ENCODE results near the gene PMEPA1.

The PMEPA1 gene

DNA sequence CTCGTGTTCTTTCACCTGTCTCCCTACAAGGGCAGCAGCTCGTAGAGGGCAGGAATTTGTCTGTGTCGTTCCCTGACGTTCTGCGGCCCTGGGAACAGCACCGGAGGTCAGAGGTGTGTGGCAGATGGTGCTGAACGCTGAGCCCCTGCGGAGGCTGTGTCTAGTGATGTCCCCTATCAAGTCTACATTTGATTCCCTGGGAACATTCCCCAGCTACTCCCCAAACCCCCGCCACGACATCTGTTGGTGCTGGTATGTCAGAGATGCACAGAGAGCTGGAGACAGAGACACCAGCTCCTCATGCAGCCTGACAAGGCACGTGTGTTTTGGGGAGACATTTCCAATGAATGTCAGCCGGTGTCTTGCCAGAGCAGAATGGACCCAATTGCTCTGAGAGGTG lies 7.7 kb downstream of the PMEPA1 start:
- DNase-seq (ENCODE audit: low spot score), result no peak
- Histone ChIP-seq H3K4me3 (no peak overlapping the region), H3K27ac (no peak overlapping the region)
- TF ChIP-seq CTCF (IDR thresholded peaks at IDR 0.05), result no peak

DNA sequence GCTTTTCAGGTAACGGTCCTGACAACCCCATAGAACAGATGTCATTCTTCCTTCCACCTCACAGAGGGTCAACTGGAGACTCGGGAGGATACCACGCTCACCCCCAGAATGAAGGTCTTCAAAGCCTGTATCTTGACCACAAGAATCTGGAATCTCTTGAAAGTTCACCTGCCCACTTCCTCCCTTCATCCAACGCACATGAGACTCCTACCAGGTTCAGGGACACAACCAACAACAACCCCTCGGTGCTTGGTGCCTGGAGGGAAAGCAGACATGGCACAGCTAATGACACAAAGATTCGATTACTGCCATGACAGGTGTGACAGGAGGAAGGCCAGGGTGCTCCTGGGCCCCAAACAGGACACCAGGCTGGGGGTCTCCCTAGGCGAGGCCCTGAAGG lies 8.2 kb downstream of the PMEPA1 start:
- Histone ChIP-seq H3K4me3 (no peak overlapping the region), H3K27ac (no peak overlapping the region)
- no peak for DNase-seq (ENCODE audit: low spot score)
- TF ChIP-seq CTCF (IDR thresholded peaks at IDR 0.05), result no peak

GRCh38 chr20:57701090-57701489 lies 8.7 kb downstream of the PMEPA1 start:
- TF ChIP-seq CTCF (IDR thresholded peaks at IDR 0.05), result no peak
- H3K4me3 ChIP-seq, result no peak overlapping the region
- no peak for DNase-seq (ENCODE audit: low spot score)
- no peak overlapping the region for H3K27ac ChIP-seq

GRCh38 chr20:57699395-57699794 lies 10.4 kb downstream of the PMEPA1 start:
- Histone ChIP-seq H3K4me3 (no peak overlapping the region), H3K27ac (no peak overlapping the region)
- no peak for TF ChIP-seq CTCF (IDR thresholded peaks at IDR 0.05)
- DNase-seq (ENCODE audit: low spot score), result no peak

- TF ChIP-seq CTCF (IDR thresholded peaks at IDR 0.05), result no peak
- Histone ChIP-seq H3K27ac (peak overlapping the region in 1 of 2 donors; percentile 6), H3K4me3 (peak overlapping the region; percentile 7)
- no peak for DNase-seq (ENCODE audit: low spot score)
Observed at GRCh38 chr20:57698867-57699275, 10.9 kb downstream of the PMEPA1 start.

- H3K27ac ChIP-seq, result peak overlapping the region in 1 of 2 donors; percentile 32
- TF ChIP-seq CTCF (IDR thresholded peaks at IDR 0.05), result no peak
- peak overlapping the region; percentile 7 for H3K4me3 ChIP-seq
- no peak for DNase-seq (ENCODE audit: low spot score)
Observed at GRCh38 chr20:57698116-57698866, 11.5 kb downstream of the PMEPA1 start.

DNA sequence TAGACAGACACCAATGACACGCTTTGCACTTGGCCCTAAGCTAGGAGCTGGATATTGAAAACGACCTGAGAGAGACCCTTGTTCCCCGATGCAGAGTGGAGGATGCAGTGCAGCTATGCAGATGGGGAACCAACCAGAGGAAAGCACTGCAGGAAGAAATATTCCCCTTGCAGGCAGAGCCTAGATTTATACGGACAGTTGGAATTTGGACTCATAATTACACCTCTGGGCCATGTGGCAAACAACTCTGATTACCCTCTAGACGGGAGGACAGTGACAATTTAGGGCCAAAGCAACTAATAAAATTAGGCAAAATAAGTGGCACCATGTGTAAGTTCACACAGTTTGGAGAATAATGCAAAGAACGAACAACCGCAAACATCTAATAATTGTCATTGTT lies 12.3 kb downstream of the PMEPA1 start:
- TF ChIP-seq CTCF (IDR thresholded peaks at IDR 0.05), result no peak
- no peak overlapping the region for H3K4me3 ChIP-seq
- no peak for DNase-seq (ENCODE audit: low spot score)
- no peak overlapping the region for H3K27ac ChIP-seq

Measured in coronary artery (tissue), 2 donors.